RWPE2 (cell line): ENCODE results near the gene SLC35F2.
"Not testable (repeated sequence)": the region's sequence is repeated elsewhere in the genome, so short reads cannot be mapped to it uniquely, and the experiment has no call there.

Source experiments
- ATAC-seq: fragments of 200-7000 bp; cut with Tn5 transposase; 3 replicates; pipeline ENCODE4 v1.9.1; 2021; ENCODE audit warnings: low read depth
- DNase-seq: peaks from one replicate; pipeline ENCODE4 v3.0.0-alpha.2; 2020; ENCODE audit warnings: low spot score
- H3K27ac ChIP-seq: fragments of 450-650 bp; 2 replicates; pipeline ENCODE4 v1.5.1; 2017; ENCODE audit warnings: mild to moderate bottlenecking; ENCODE audit not compliant: poor library complexity, severe bottlenecking
- H3K27me3 ChIP-seq: fragments of 250-450 bp; sonication (Bioruptor Pico); 2 replicates; pipeline ENCODE4 v1.5.1; 2021; ENCODE audit warnings: mild to moderate bottlenecking, moderate library complexity; ENCODE audit not compliant: insufficient read depth, poor library complexity, severe bottlenecking
- H3K36me3 ChIP-seq: fragments of 250-450 bp; sonication (Bioruptor Pico); 2 replicates; pipeline ENCODE4 v1.5.1; 2020; ENCODE audit warnings: low read depth, mild to moderate bottlenecking, moderate library complexity
- H3K4me1 ChIP-seq: fragments of 250-450 bp; sonication (Bioruptor Pico); 2 replicates; pipeline ENCODE4 v1.5.1; 2021; ENCODE audit warnings: mild to moderate bottlenecking, moderate library complexity; ENCODE audit not compliant: insufficient read depth, poor library complexity, severe bottlenecking
- H3K4me3 ChIP-seq: fragments of 250-450 bp; sonication (Bioruptor Pico); 2 replicates; pipeline ENCODE4 v1.5.1; 2021; ENCODE audit warnings: mild to moderate bottlenecking, moderate library complexity; ENCODE audit not compliant: severe bottlenecking
- H3K9me3 ChIP-seq: fragments of 250-450 bp; sonication (Bioruptor Pico); 2 replicates; pipeline ENCODE4 v1.5.1; 2021; ENCODE audit warnings: mild to moderate bottlenecking, moderate library complexity; ENCODE audit not compliant: severe bottlenecking
- CTCF ChIP-seq: fragments of 450-650 bp; IDR thresholded peaks from one replicate; pipeline ENCODE4 v1.5.1; 2017; ENCODE audit warnings: mild to moderate bottlenecking, moderate library complexity; ENCODE audit not compliant: poor library complexity, severe bottlenecking

The SLC35F2 gene

GRCh38 chr11:107776062-107776461, 82.5 kb downstream of the SLC35F2 start:
- no peaks in the 10 kb centered on the region for H3K36me3 ChIP-seq
- no peak for ATAC-seq
- no peak overlapping the region for H3K27ac ChIP-seq
- no peaks in the 10 kb centered on the region for H3K4me1 ChIP-seq
- H3K27me3 ChIP-seq, result no peaks in the 10 kb centered on the region
- no peak for TF ChIP-seq CTCF
- DNase-seq, result no peak
- no peak overlapping the region for H3K4me3 ChIP-seq
- no peaks in the 10 kb centered on the region for H3K9me3 ChIP-seq

- ATAC-seq (no peak), DNase-seq (no peak)
- Histone ChIP-seq H3K27ac (no peak overlapping the region), H3K36me3 (no peaks in the 10 kb centered on the region), H3K4me3 (no peak overlapping the region), H3K4me1 (no peaks in the 10 kb centered on the region), H3K27me3 (no peaks in the 10 kb centered on the region), H3K9me3 (no peaks in the 10 kb centered on the region)
- TF ChIP-seq CTCF, result no peak
Observed at GRCh38 chr11:107770551-107770951, 88.0 kb downstream of the SLC35F2 start.

- no peak for TF ChIP-seq CTCF
- no peak; the same call in 2 of the 3 replicates for ATAC-seq
- Histone ChIP-seq H3K4me3 (no peak overlapping the region), H3K27me3 (no peaks in the 10 kb centered on the region), H3K9me3 (no peaks in the 10 kb centered on the region), H3K27ac (no peak overlapping the region), H3K36me3 (no peaks in the 10 kb centered on the region), H3K4me1 (no peaks in the 10 kb centered on the region)
- no peak for DNase-seq
Observed at GRCh38 chr11:107769189-107769588, 89.4 kb downstream of the SLC35F2 start.

- not testable (repeated sequence) for H3K4me3 ChIP-seq, H3K4me1 ChIP-seq, H3K9me3 ChIP-seq, H3K27ac ChIP-seq, H3K27me3 ChIP-seq, DNase-seq, ATAC-seq, H3K36me3 ChIP-seq
Observed at GRCh38 chr11:107758719-107759355, 99.8 kb downstream of the SLC35F2 start.

GRCh38 chr11:107757661-107758060, 100.9 kb downstream of the SLC35F2 start:
- ATAC-seq (no peak), DNase-seq (no peak)
- peak; percentile 8 for TF ChIP-seq CTCF
- H3K4me3 ChIP-seq, result no peak overlapping the region
- H3K36me3 ChIP-seq, result no peaks in the 10 kb centered on the region
- no peaks in the 10 kb centered on the region for H3K4me1 ChIP-seq
- no peak overlapping the region for H3K27ac ChIP-seq
- H3K9me3 ChIP-seq, result no peaks in the 10 kb centered on the region
- H3K27me3 ChIP-seq, result no peaks in the 10 kb centered on the region
